Cardiac fibroblast (primary cell): Measurements from ENCODE around the gene PFN3.

Source experiments
- DNase-seq, 2 donors: peaks; one replicate each; pipeline versions ENCODE4 v3.0.0 to v3.0.0-alpha.2; 2010; ENCODE audit warnings: low read depth in 2 of 2
- H3K4me3 ChIP-seq, 2 donors: replicated peaks in 1 of 2; 1 replicate in 1 of 2; 2 replicates in 1 of 2; pipeline ENCODE4 v1.5.1; 2011; ENCODE audit warnings: low read depth in 2 of 2, low read length in 2 of 2, mild to moderate bottlenecking in 2 of 2, moderate library complexity in 1 of 2
- CTCF ChIP-seq: IDR thresholded peaks from one replicate; pipeline ENCODE4 v1.5.1; 2011; ENCODE audit warnings: low read depth, mild to moderate bottlenecking, low read length, inconsistent platforms

The PFN3 gene

GRCh38 chr5:177369645-177370440 lies 30.6 kb downstream of the PFN3 start:
- no peak overlapping the region for H3K4me3 ChIP-seq
- no peak for DNase-seq
- TF ChIP-seq CTCF = no peak

GRCh38 chr5:177368869-177369644 lies 31.4 kb downstream of the PFN3 start:
- H3K4me3 ChIP-seq = no peak overlapping the region
- peak; percentile 82 for TF ChIP-seq CTCF
- peak; percentile 25 to 32 for DNase-seq

GRCh38 chr5:177367981-177368868 lies 32.2 kb downstream of the PFN3 start:
- no peak overlapping the region for H3K4me3 ChIP-seq
- DNase-seq = no peak
- TF ChIP-seq CTCF = no peak

GRCh38 chr5:177367323-177367848 lies 33.1 kb downstream of the PFN3 start:
- TF ChIP-seq CTCF = peak; percentile 5
- peak overlapping the region; percentile 44 to 45 for H3K4me3 ChIP-seq
- no peak for DNase-seq

GRCh38 chr5:177366528-177367322 lies 33.7 kb downstream of the PFN3 start:
- DNase-seq = peak; percentile 75 to 91
- H3K4me3 ChIP-seq = peak overlapping the region; percentile 44 to 45
- TF ChIP-seq CTCF = no peak
